Ascending aorta (tissue), 2 donors: Measurements from ENCODE around the gene SSBP2. TPM values are rescaled to one million over a fixed set of nuclear protein-coding genes. Genes with fewer than 3 reads are reported as not detected.
"Not testable (repeated sequence)": the region's sequence is repeated elsewhere in the genome, so short reads cannot be mapped to it uniquely, and the experiment has no call there.

Experiments used
- DNase-seq, 2 donors: peaks; one replicate each; pipeline ENCODE4 v3.0.0-alpha.2; 2019; ENCODE audit warnings: low spot score in 2 of 2
- H3K27ac ChIP-seq, 2 donors: fragments of 200-600 bp; sonication (generic); one replicate each; pipeline ENCODE4 v1.5.1; 2016 to 2017; ENCODE audit warnings: mild to moderate bottlenecking in 1 of 2
- H3K27me3 ChIP-seq: fragments of 200-600 bp; sonication (generic); one replicate; pipeline ENCODE4 v1.5.1; 2017
- H3K36me3 ChIP-seq, 2 donors: fragments of 200-600 bp; sonication (generic); one replicate each; pipeline ENCODE4 v1.5.1; 2016
- H3K4me1 ChIP-seq, 2 donors: fragments of 200-600 bp; sonication (generic); one replicate each; pipeline ENCODE4 v1.5.1; 2016 to 2017; ENCODE audit warnings: mild to moderate bottlenecking in 1 of 2
- H3K4me3 ChIP-seq, 2 donors: fragments of 200-600 bp; sonication (generic); one replicate each; pipeline ENCODE4 v1.5.1; 2016 to 2017; ENCODE audit warnings: mild to moderate bottlenecking in 1 of 2
- H3K9me3 ChIP-seq, 2 donors: fragments of 200-600 bp; sonication (generic); one replicate each; pipeline ENCODE4 v1.5.1; 2016
- CTCF ChIP-seq, 3 experiments: fragments of 200-600 bp in 2 of 3; fragments of 450-650 bp in 1 of 3; sonication (generic) in 2 of 3; IDR thresholded peaks; one replicate each; pipeline ENCODE4 v1.5.1; 2016 to 2019; ENCODE audit warnings: antibody characterized with exemption in 3 of 3, mild to moderate bottlenecking in 1 of 3, moderate library complexity in 1 of 3
- intact Hi-C: fragments of 100-400 bp; cut with DNase I; formaldehyde crosslinking; loops from one replicate; pipeline ENCODE4 v1.15.1; 2023
- total RNA-seq: library from RNA; depleted of rRNA; stranded (reverse); fragments of >200 nt; gene quantifications from one replicate; pipeline ENCODE4 v1.1.0, GENCODE V29; 2016

Gene SSBP2
- total RNA-seq, 1 donor from 2014 or later = 22.4 TPM

GRCh38 chr5:81606150-81606549 is 144.7 kb downstream of the SSBP2 start:
- no peak for DNase-seq
- Histone ChIP-seq H3K9me3 (no peaks in the 10 kb centered on the region), H3K27ac (no peak overlapping the region), H3K27me3 (no peaks in the 10 kb centered on the region), H3K4me1 (no peaks in the 10 kb centered on the region), H3K36me3 (peaks cover 0 to 6% of the 10 kb centered on the region in 2 donors), H3K4me3 (no peak overlapping the region)
- TF ChIP-seq CTCF (IDR thresholded peaks at IDR 0.05) = no peak
- intact Hi-C loops = no loop called here

- Histone ChIP-seq H3K27me3 (no peaks in the 10 kb centered on the region), H3K9me3 (no peaks in the 10 kb centered on the region), H3K27ac (no peak overlapping the region), H3K4me1 (no peaks in the 10 kb centered on the region), H3K4me3 (no peak overlapping the region), H3K36me3 (peaks cover 0 to 6% of the 10 kb centered on the region in 2 donors)
- no peak for TF ChIP-seq CTCF (IDR thresholded peaks at IDR 0.05)
- DNase-seq = no peak
- intact Hi-C loops = no loop called here
These were observed 145.6 kb downstream of the SSBP2 start for GRCh38 chr5:81605299-81605698.

GRCh38 chr5:81604193-81604592 is 146.7 kb downstream of the SSBP2 start:
- intact Hi-C loops = no loop called here
- no peaks in the 10 kb centered on the region for H3K9me3 ChIP-seq
- TF ChIP-seq CTCF (IDR thresholded peaks at IDR 0.05) = no peak
- H3K4me3 ChIP-seq = no peak overlapping the region
- H3K36me3 ChIP-seq = peaks cover 3 to 4% of the 10 kb centered on the region in 2 donors
- H3K27me3 ChIP-seq = no peaks in the 10 kb centered on the region
- H3K27ac ChIP-seq = no peak overlapping the region
- no peaks in the 10 kb centered on the region for H3K4me1 ChIP-seq
- DNase-seq = no peak

GRCh38 chr5:81601919-81602318 is 149.0 kb downstream of the SSBP2 start:
- peaks cover 3 to 7% of the 10 kb centered on the region in 2 donors for H3K36me3 ChIP-seq
- H3K4me1 ChIP-seq = no peaks in the 10 kb centered on the region
- intact Hi-C loops = no loop called here
- no peaks in the 10 kb centered on the region for H3K27me3 ChIP-seq
- no peak for DNase-seq
- H3K4me3 ChIP-seq = no peak overlapping the region
- H3K27ac ChIP-seq = no peak overlapping the region
- peaks cover 0 to 9% of the 10 kb centered on the region in 2 donors for H3K9me3 ChIP-seq
- TF ChIP-seq CTCF (IDR thresholded peaks at IDR 0.05) = no peak

GRCh38 chr5:81592085-81592484 is 158.8 kb downstream of the SSBP2 start:
- H3K27ac ChIP-seq, H3K4me3 ChIP-seq, H3K36me3 ChIP-seq, H3K4me1 ChIP-seq, DNase-seq, H3K27me3 ChIP-seq: not testable (repeated sequence)
- intact Hi-C loops = loop anchor here (10.0 kb wide), 1 partner anchor 57 kb away; no protein-coding TSS in a partner anchor
- peaks cover 5 to 16% of the 10 kb centered on the region in 2 donors for H3K9me3 ChIP-seq

- Histone ChIP-seq H3K27me3 (no peaks in the 10 kb centered on the region), H3K9me3 (peaks cover 5 to 16% of the 10 kb centered on the region in 2 donors), H3K27ac (no peak overlapping the region), H3K4me1 (no peaks in the 10 kb centered on the region), H3K4me3 (no peak overlapping the region), H3K36me3 (no peaks in the 10 kb centered on the region)
- no peak for TF ChIP-seq CTCF (IDR thresholded peaks at IDR 0.05)
- intact Hi-C loops = loop anchor here (10.0 kb wide), 1 partner anchor 56 kb away; no protein-coding TSS in a partner anchor
- no peak for DNase-seq
These were observed 160.2 kb downstream of the SSBP2 start for GRCh38 chr5:81590498-81591384.
